Loucy (cell line): ENCODE measurements around the gene TAS2R19.

Experiments used
- H2AFZ ChIP-seq: fragments of 200-600 bp; sonication (generic); 2 replicates; pipeline ENCODE4 v1.6.0; 2016; ENCODE audit warnings: antibody characterized with exemption, mild to moderate bottlenecking, low read length, moderate library complexity
- H3F3A ChIP-seq: fragments of 200-600 bp; 2 replicates; pipeline ENCODE4 v1.6.0; 2016; ENCODE audit warnings: antibody characterized with exemption, low read depth, mild to moderate bottlenecking
- H3K27me3 ChIP-seq: fragments of 200-600 bp; sonication (generic); 2 replicates; pipeline ENCODE4 v1.6.1; 2014; ENCODE audit warnings: low read length, mild to moderate bottlenecking; ENCODE audit not compliant: insufficient read depth, poor library complexity, severe bottlenecking
- H3K36me3 ChIP-seq: fragments of 200-600 bp; sonication (generic); 2 replicates; pipeline ENCODE4 v1.6.1; 2016; ENCODE audit warnings: low read length; ENCODE audit not compliant: insufficient read depth
- H3K4me1 ChIP-seq: fragments of 200-600 bp; sonication (generic); 2 replicates; pipeline ENCODE4 v1.5.1; 2014; ENCODE audit warnings: low read length, mild to moderate bottlenecking; ENCODE audit not compliant: insufficient read depth, poor library complexity, severe bottlenecking
- H3K4me2 ChIP-seq: fragments of 200-600 bp; sonication (generic); 2 replicates; pipeline ENCODE4 v1.6.0; 2014; ENCODE audit warnings: antibody characterized with exemption, low read length, low read depth, mild to moderate bottlenecking; ENCODE audit not compliant: poor library complexity, severe bottlenecking
- H3K4me3 ChIP-seq: fragments of 200-600 bp; sonication (generic); 2 replicates; pipeline ENCODE4 v1.5.1; 2014; ENCODE audit warnings: low read length, mild to moderate bottlenecking, mixed read lengths; ENCODE audit not compliant: poor library complexity, severe bottlenecking
- H3K79me2 ChIP-seq: fragments of 200-600 bp; sonication (generic); 2 replicates; pipeline ENCODE4 v1.6.1; 2014; ENCODE audit warnings: low read length; ENCODE audit not compliant: insufficient read depth
- H3K9ac ChIP-seq: fragments of 200-600 bp; sonication (generic); 2 replicates; pipeline ENCODE4 v1.6.0; 2014; ENCODE audit warnings: mild to moderate bottlenecking, low read depth, low read length, moderate library complexity; ENCODE audit not compliant: poor library complexity, severe bottlenecking
- H3K9me2 ChIP-seq: fragments of 200-600 bp; sonication (generic); replicated peaks from 2 replicates; pipeline ENCODE4 v1.6.1; 2016; ENCODE audit warnings: low read depth, low read length, mixed read lengths
- H3K9me3 ChIP-seq: fragments of 200-600 bp; sonication (generic); 2 replicates; pipeline ENCODE4 v1.6.1; 2014; ENCODE audit warnings: mild to moderate bottlenecking, antibody characterized with exemption, low read length, low read depth; ENCODE audit not compliant: insufficient read depth
- H4K20me1 ChIP-seq: fragments of 200-600 bp; sonication (generic); 2 replicates; pipeline ENCODE4 v1.6.0; 2014; ENCODE audit warnings: antibody characterized with exemption, low read length, mild to moderate bottlenecking; ENCODE audit not compliant: insufficient read depth, poor library complexity, severe bottlenecking
- CTCF ChIP-seq: fragments of 200-600 bp; sonication (generic); conservative IDR thresholded peaks from 2 replicates; pipeline ENCODE4 v1.5.1; 2014; ENCODE audit warnings: mild to moderate bottlenecking, antibody characterized with exemption, low read length
- EZH2phosphoT487 ChIP-seq: fragments of 200-600 bp; IDR thresholded peaks from 2 replicates; pipeline ENCODE4 v1.6.1; 2018; ENCODE audit warnings: antibody characterized with exemption, mild to moderate bottlenecking, moderate library complexity, borderline replicate concordance

TAS2R19 gene

GRCh38 chr12:11015775-11016430, 6.5 kb downstream of the TAS2R19 start:
- Histone ChIP-seq H3K79me2 (no peaks in the 10 kb centered on the region), H3K4me2 (no peak overlapping the region), H3K27me3 (no peaks in the 10 kb centered on the region), H2AFZ (no peak overlapping the region), H3K4me3 (no peak overlapping the region), H3K9ac (no peak overlapping the region), H4K20me1 (no peaks in the 10 kb centered on the region), H3F3A (no peaks in the 10 kb centered on the region), H3K9me3 (no peaks in the 10 kb centered on the region), H3K36me3 (no peaks in the 10 kb centered on the region), H3K4me1 (no peaks in the 10 kb centered on the region), H3K9me2 (no peaks in the 10 kb centered on the region)
- no peak for TF ChIP-seq EZH2phosphoT487
- no peak for TF ChIP-seq CTCF

- Histone ChIP-seq H2AFZ (no peak overlapping the region), H3K4me3 (no peak overlapping the region), H3K4me1 (no peaks in the 10 kb centered on the region), H3K9me3 (no peaks in the 10 kb centered on the region), H3K27me3 (no peaks in the 10 kb centered on the region), H3K79me2 (no peaks in the 10 kb centered on the region), H3K9me2 (no peaks in the 10 kb centered on the region), H3K9ac (no peak overlapping the region), H3F3A (no peaks in the 10 kb centered on the region), H3K4me2 (no peak overlapping the region), H4K20me1 (no peaks in the 10 kb centered on the region), H3K36me3 (no peaks in the 10 kb centered on the region)
- no peak for TF ChIP-seq CTCF
- no peak for TF ChIP-seq EZH2phosphoT487
Observed at GRCh38 chr12:11014234-11014633, 8.2 kb downstream of the TAS2R19 start.

GRCh38 chr12:11007608-11008007, 14.8 kb downstream of the TAS2R19 start:
- no peak overlapping the region for H3K4me2 ChIP-seq
- H2AFZ ChIP-seq, result no peak overlapping the region
- no peak overlapping the region for H3K9ac ChIP-seq
- H3K9me2 ChIP-seq, result no peaks in the 10 kb centered on the region
- H3K4me3 ChIP-seq, result no peak overlapping the region
- no peaks in the 10 kb centered on the region for H3K27me3 ChIP-seq
- H3K4me1 ChIP-seq, result no peaks in the 10 kb centered on the region
- no peaks in the 10 kb centered on the region for H3K79me2 ChIP-seq
- no peaks in the 10 kb centered on the region for H3K36me3 ChIP-seq
- H3F3A ChIP-seq, result no peaks in the 10 kb centered on the region
- no peaks in the 10 kb centered on the region for H4K20me1 ChIP-seq
- no peaks in the 10 kb centered on the region for H3K9me3 ChIP-seq
- no peak for TF ChIP-seq EZH2phosphoT487
- TF ChIP-seq CTCF, result no peak
